ENCODE data around the gene EPB41L2. TPM values are rescaled to one million over a fixed set of nuclear protein-coding genes. Genes with fewer than 3 reads are reported as not detected.

EPB41L2 gene
- total RNA-seq, 1 donor from 2014 or later, result 124 TPM

GRCh38 chr6:130827247-130828149, 235.5 kb downstream of the EPB41L2 start, which contains the start of gene SMLR1:
TSS of gene SMLR1 (plus strand) at chr6:130827406. CDS start at chr6:130827414, 8 bp downstream.
- no peaks in the 10 kb centered on the region for H3K27me3 ChIP-seq (ENCODE audit: low read depth)
- ATAC-seq, result no peak
- H3K36me3 ChIP-seq, result no peaks in the 10 kb centered on the region
- no peak within 1 kb of the TSS for H3K4me3 ChIP-seq
- no peaks in the 10 kb centered on the region for H3K4me1 ChIP-seq
- H3K9me3 ChIP-seq, result no peaks in the 10 kb centered on the region
- DNase-seq, result no peak
- TF ChIP-seq CTCF (IDR thresholded peaks at IDR 0.05), result no peak
- intact Hi-C loops (cut with DNase I), result no loop called here
- no peak within 1 kb of the TSS for H3K27ac ChIP-seq

- H3K27ac ChIP-seq, result no peak overlapping the region
- intact Hi-C loops (cut with DNase I), result no loop called here
Measured at GRCh38 chr6:130826442-130827246, 236.4 kb downstream of the EPB41L2 start.

GRCh38 chr6:130825772-130826441, 237.1 kb downstream of the EPB41L2 start:
- TF ChIP-seq CTCF (IDR thresholded peaks at IDR 0.05), result no peak
- Histone ChIP-seq H3K4me3 (no peak overlapping the region), H3K27me3 (ENCODE audit: low read depth) (no peaks in the 10 kb centered on the region), H3K9me3 (no peaks in the 10 kb centered on the region), H3K27ac (no peak overlapping the region), H3K36me3 (no peaks in the 10 kb centered on the region), H3K4me1 (no peaks in the 10 kb centered on the region)
- DNase-seq (no peak), ATAC-seq (no peak)
- intact Hi-C loops (cut with DNase I), result no loop called here

More at GRCh38 chr6:130826442-130827246, 236.4 kb downstream of the EPB41L2 start:
- Histone ChIP-seq H3K4me1 (no peaks in the 10 kb centered on the region), H3K9me3 (no peaks in the 10 kb centered on the region), H3K27me3 (ENCODE audit: low read depth) (no peaks in the 10 kb centered on the region), H3K36me3 (no peaks in the 10 kb centered on the region), H3K4me3 (no peak overlapping the region)
- DNase-seq (no peak), ATAC-seq (no peak)
- TF ChIP-seq CTCF (IDR thresholded peaks at IDR 0.05), result no peak

- intact Hi-C loops (cut with DNase I), result no loop called here
- H3K36me3 ChIP-seq, result no peaks in the 10 kb centered on the region
- H3K27me3 ChIP-seq (ENCODE audit: low read depth), result no peaks in the 10 kb centered on the region
- no peaks in the 10 kb centered on the region for H3K9me3 ChIP-seq
- DNase-seq (no peak), ATAC-seq (no peak)
- TF ChIP-seq CTCF (IDR thresholded peaks at IDR 0.05), result no peak
- no peak overlapping the region for H3K4me3 ChIP-seq
- H3K27ac ChIP-seq, result no peak overlapping the region
- no peaks in the 10 kb centered on the region for H3K4me1 ChIP-seq
Measured at GRCh38 chr6:130824978-130825694, 237.9 kb downstream of the EPB41L2 start.

GRCh38 chr6:130822736-130823135, 240.3 kb downstream of the EPB41L2 start:
- no peaks in the 10 kb centered on the region for H3K9me3 ChIP-seq
- no peak for TF ChIP-seq CTCF (IDR thresholded peaks at IDR 0.05)
- H3K4me3 ChIP-seq, result no peak overlapping the region
- DNase-seq, result no peak
- H3K27me3 ChIP-seq (ENCODE audit: low read depth), result no peaks in the 10 kb centered on the region
- no peak for ATAC-seq
- no peaks in the 10 kb centered on the region for H3K36me3 ChIP-seq
- H3K27ac ChIP-seq, result no peak overlapping the region
- intact Hi-C loops (cut with DNase I), result no loop called here
- H3K4me1 ChIP-seq, result no peaks in the 10 kb centered on the region
